OCI-M2 (cell line): ENCODE data around the gene FAM229B.

ENCODE experiments used
- DNase-seq: peaks from one replicate; lab custom pipeline; 2025; ENCODE audit not compliant: unreplicated experiment; lab: John Stamatoyannopoulos, UW

FAM229B gene

DNA sequence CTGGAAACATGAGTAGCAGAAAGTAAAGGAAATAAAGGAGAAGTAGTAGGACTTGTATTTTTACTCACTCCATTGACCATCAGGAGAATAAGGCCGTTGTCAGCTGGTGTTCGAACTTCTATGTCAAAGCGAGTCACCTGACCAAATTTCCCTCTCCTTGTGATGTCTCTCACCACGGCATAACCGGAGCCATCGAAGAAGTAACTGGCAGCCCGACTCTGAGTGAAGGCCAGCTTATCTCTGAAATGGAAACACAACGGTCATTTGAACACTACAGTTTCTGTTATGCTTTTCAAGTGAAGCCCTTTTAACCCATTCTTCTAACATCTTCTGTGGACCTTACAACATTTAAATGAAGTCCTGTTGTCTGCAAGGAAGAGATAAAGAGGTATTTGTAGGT lies 51.7 kb downstream of the FAM229B start:
- no peak for DNase-seq

DNA sequence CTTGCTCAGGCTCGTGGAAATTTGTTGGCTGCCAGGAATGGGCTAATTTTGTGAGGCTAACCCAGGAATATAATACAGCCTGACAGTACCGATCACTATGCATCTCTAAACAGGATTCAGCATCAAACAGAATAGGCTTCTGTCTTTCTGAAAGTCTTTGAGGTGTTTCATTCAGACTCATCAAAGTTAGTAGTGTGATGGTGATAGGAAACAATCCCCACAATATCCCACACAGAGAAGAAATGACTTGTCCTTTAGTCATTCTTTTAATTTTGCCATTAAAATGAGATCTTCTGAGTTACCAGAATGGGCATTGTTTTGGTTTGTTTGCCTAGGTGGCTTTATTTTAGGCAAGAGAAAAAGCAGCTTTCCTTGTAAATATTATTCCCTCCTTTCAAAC lies 54.3 kb downstream of the FAM229B start:
- no peak for DNase-seq

DNA sequence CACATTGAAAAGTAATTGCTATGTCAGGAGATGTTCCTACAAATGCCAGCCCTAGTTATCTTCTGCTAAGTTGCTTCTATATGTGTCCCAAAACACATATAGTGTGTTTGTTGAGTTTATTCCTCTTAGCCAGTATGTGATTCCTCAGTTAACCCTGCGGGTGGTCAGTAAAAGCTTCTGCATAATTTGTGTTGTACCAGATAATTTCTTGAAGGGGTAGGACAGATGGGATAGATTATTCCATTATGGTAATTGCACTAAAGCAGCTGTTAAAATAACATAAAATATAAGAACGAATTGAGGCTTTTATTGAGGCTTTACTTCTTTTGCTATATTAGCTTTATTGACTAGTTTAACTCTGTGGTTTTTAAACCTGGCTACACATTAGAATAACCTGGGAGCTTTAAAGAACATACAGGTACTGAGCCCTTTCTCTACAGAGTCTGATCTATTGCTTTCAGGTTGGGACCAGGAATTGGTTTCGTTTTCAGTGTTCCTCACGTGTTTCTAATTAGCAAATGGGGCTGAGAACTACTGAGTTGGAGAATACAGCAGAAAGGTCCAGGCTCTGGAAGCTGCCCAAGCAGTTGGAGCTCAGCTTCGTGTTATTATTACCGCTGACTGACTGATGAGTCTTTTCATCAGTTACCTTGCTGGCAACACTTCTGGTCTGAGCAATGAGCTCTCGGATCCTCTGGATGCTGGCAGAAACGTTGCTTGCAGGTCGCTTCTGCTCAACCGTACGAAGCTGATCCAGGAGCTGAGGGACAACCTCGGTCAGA lies 56.9 kb downstream of the FAM229B start:
- DNase-seq, result no peak

DNA sequence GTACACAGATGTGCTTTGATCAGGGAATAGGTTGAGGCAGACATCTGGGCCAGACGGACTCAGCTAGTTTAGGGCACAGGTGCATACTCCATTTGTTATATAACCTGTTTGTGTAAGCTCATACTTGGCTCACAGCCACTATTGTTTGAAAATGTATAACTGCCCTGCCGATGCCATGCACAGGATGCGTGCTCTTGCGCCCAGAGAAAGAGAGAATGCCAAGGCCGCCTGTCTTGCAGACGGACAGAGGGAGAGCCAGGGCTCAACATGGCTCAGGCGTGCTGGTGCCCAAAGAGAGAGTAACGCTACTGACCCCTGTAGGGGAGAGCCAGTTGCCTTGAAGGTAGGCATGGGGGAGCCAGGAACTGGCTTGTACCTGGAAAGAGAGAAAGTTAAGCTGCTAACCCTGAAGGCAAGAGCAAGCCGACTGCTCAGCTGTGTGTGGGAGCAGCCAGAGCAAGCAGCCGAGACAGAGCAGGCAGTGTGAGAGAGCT lies 57.7 kb downstream of the FAM229B start:
- no peak for DNase-seq

DNA sequence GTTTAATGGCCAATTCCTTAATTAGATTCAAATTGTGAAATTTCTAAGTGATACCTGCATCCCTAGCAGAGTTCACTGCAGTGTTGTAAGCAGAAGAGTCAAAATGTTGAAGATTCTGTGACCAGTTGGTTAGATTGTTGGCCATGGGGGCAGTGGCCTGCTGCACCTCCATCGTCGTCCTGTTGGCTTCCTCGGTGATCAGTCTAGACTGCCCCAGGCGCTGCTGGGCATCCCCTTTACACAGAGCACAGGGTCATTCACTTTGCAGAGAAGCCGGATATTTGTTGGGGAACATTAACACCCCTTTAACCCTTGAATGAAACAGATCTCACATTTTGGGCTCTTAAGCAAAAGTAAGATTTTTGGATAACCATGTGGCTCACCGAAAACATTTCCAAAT lies 60.7 kb downstream of the FAM229B start:
- no peak for DNase-seq

DNA sequence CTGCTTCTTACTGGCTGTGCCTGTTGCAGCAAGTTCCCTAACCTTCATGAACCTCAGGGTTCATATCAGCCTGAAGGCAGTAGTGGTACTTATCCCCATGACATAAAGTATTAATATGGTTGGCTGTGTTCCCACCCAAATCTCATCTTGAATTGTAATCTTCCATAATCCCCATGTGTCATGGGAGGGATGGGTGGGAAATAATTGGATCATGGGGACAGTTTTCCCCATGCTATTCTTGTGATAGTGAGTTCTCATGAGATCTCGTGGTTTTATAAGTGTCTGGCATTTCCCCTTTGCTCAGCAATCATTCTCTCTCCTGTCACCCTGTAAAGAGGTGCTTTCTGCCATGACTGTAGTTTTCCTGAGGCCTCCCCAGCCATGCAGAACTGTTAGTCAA lies 61.8 kb downstream of the FAM229B start:
- no peak for DNase-seq

DNA sequence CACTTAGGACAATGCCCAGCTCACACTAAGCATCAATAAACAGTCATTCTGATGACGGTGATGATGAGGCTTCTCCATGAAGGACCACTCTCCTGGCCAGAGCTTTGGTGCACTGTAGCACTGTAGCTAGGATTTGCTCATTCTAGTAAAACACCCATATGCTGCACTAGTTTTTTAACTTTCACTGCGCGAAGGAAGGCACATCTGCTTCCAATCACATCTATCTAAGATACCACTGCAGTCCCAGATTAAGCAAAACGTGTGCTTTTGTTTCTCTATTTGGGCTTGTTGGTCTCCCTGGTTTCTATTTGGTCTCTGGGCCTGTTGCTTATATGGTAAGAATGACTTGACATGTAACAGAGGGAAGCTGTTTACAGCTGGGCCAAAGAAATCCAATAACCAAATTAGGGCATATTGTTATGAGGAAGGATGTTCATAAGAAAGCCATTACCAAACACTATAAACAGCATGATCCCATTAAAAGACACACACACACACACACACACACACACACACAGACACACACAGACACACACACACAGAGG lies 62.4 kb downstream of the FAM229B start:
- DNase-seq, result no peak

DNA sequence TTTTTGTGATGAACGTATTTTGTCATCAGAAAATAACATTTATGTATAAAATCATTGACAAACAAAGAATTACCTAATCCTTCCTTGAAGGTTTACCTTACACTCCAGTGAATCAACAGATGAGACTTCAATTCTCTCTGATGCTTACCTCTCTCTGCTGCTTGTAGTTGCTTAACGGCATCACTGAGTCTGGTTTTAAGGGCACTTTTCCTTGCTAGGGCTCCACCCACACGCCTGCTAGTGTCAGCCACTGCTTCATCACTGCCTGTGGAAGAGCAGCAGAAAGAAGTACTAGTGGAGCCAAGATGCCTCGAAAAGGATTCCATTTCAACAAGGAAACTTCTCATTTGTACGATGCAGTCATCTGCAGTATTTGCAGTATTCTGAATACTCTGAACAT lies 63.0 kb downstream of the FAM229B start:
- no peak for DNase-seq
